Measurements from ENCODE around the gene SEMA4C. TPM values are rescaled to one million over a fixed set of nuclear protein-coding genes. Genes with fewer than 3 reads are reported as not detected.

The SEMA4C gene
- total RNA-seq, 2 experiments from 2014 or later = 0.06 to 0.19 TPM

DNA sequence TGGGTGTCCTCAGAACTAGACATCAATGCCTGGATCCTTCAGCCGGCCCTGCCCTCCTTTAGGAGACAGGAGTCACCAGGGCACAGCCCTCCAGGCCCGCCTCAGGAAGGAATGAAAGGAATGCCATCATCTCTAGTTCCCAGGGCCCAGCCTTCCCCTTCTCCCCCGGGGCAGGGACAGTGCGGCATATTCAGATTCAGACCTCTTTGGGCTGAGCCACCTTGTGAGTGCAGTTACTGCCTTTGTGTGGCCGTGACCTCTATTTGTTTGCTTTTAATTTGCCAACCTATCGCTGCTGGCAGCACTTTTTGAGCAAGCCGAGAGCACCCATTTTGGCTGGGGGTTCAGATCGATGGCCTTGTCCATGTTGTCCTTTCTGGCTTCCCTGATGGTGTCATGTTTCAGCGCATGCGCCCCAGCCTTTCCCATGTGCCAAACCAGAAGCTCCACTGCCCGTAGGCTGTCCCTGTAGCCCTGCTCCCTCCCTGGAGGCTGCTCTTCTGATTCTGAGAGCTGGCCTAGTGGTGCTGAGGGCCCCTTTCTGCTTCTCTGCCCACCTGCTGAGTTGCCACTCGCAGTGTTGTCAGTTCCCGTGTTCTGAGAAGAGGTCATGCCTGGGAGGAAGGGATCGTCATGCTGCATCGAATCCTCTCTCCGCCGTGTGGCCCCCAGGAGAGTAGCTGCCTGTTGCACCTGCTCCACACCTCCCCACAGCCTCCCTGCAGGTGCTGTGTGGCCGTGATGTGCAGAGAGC, 36.9 kb downstream of the SEMA4C start:
- H4K20me1 ChIP-seq (ENCODE audit: insufficient read depth, low read length) = no peaks in the 10 kb centered on the region
- no peak for TF ChIP-seq EZH2phosphoT487 (IDR thresholded peaks at IDR 0.05; ENCODE audit: borderline replicate concordance, low read depth, low read length)
- TF ChIP-seq, protein P1, sequence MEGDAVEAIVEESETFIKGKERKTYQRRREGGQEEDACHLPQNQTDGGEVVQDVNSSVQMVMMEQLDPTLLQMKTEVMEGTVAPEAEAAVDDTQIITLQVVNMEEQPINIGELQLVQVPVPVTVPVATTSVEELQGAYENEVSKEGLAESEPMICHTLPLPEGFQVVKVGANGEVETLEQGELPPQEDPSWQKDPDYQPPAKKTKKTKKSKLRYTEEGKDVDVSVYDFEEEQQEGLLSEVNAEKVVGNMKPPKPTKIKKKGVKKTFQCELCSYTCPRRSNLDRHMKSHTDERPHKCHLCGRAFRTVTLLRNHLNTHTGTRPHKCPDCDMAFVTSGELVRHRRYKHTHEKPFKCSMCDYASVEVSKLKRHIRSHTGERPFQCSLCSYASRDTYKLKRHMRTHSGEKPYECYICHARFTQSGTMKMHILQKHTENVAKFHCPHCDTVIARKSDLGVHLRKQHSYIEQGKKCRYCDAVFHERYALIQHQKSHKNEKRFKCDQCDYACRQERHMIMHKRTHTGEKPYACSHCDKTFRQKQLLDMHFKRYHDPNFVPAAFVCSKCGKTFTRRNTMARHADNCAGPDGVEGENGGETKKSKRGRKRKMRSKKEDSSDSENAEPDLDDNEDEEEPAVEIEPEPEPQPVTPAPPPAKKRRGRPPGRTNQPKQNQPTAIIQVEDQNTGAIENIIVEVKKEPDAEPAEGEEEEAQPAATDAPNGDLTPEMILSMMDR (conservative IDR thresholded peaks at IDR 0.05; ENCODE audit: low read length) = no peak
- H3K4me2 ChIP-seq (ENCODE audit: low read length) = no peak overlapping the region; the same call in 1 of the 2 replicates
- no TSS peak for BruUV-seq (replicated peaks)
- no peaks in the 10 kb centered on the region for H3K79me2 ChIP-seq (ENCODE audit: insufficient read depth, low read depth, low read length)
- H3K36me3 ChIP-seq (ENCODE audit: insufficient read depth, low read length) = peaks cover 84% of the 10 kb centered on the region
- H2AFZ ChIP-seq (ENCODE audit: low read length) = no peak overlapping the region
- H3K4me3 ChIP-seq (ENCODE audit: low read depth, low read length, poor library complexity, severe bottlenecking) = no peak overlapping the region
- ChIA-PET CTCF (ENCODE audit: unreplicated experiment) (no interaction called here), POLR2A (no interaction called here)
- peak overlapping the region; percentile 25 for H3K27ac ChIP-seq (ENCODE audit: low read depth, low read length, poor library complexity, severe bottlenecking)
- intact Hi-C loops (cut with micrococcal nuclease; ENCODE audit: unreplicated experiment) = no loop called here
- peaks cover 11% of the 10 kb centered on the region for H3K4me1 ChIP-seq (ENCODE audit: insufficient read depth, low read length, poor library complexity, severe bottlenecking)
- DNase-seq (ENCODE audit: low spot score) = peak; percentile 61
- no peaks in the 10 kb centered on the region for H3K9me2 ChIP-seq (ENCODE audit: insufficient read depth, low read length)
- H3K9me3 ChIP-seq (ENCODE audit: low read length) = no peaks in the 10 kb centered on the region

DNA sequence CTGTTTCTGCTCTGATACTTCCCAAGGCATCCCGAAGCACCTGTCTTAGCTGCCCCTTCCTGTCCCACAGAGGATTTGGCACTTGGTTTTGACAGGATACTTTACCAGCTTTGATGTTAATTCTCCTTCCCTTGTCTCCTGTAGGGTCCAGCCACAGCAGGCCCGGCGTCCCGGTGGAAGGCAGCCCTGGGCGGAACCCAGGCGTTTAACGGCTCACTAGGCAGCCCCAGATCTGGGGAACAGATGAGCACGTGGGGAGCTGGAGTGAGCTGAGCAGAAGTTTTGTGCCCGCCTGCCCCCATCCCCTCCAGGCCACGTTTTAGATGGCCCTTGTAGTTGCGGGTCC, 37.5 kb downstream of the SEMA4C start:
- Histone ChIP-seq H3K27ac (ENCODE audit: low read depth, low read length, poor library complexity, severe bottlenecking) (no peak overlapping the region), H3K4me2 (ENCODE audit: low read length) (no peak overlapping the region), H3K4me1 (ENCODE audit: insufficient read depth, low read length, poor library complexity, severe bottlenecking) (peaks cover 11% of the 10 kb centered on the region), H3K9me2 (ENCODE audit: insufficient read depth, low read length) (no peaks in the 10 kb centered on the region), H3K9me3 (ENCODE audit: low read length) (no peaks in the 10 kb centered on the region), H4K20me1 (ENCODE audit: insufficient read depth, low read length) (no peaks in the 10 kb centered on the region), H3K79me2 (ENCODE audit: insufficient read depth, low read depth, low read length) (no peaks in the 10 kb centered on the region), H3K4me3 (ENCODE audit: low read depth, low read length, poor library complexity, severe bottlenecking) (no peak overlapping the region), H2AFZ (ENCODE audit: low read length) (no peak overlapping the region), H3K36me3 (ENCODE audit: insufficient read depth, low read length) (peaks cover 87% of the 10 kb centered on the region)
- BruUV-seq (replicated peaks) = no TSS peak
- intact Hi-C loops (cut with micrococcal nuclease; ENCODE audit: unreplicated experiment) = no loop called here
- no peak for DNase-seq (ENCODE audit: low spot score)
- TF ChIP-seq, protein P1 (conservative IDR thresholded peaks at IDR 0.05; ENCODE audit: low read length) = no peak
- no peak for TF ChIP-seq EZH2phosphoT487 (IDR thresholded peaks at IDR 0.05; ENCODE audit: borderline replicate concordance, low read depth, low read length)
- ChIA-PET CTCF (ENCODE audit: unreplicated experiment) (no interaction called here), POLR2A (no interaction called here)

DNA sequence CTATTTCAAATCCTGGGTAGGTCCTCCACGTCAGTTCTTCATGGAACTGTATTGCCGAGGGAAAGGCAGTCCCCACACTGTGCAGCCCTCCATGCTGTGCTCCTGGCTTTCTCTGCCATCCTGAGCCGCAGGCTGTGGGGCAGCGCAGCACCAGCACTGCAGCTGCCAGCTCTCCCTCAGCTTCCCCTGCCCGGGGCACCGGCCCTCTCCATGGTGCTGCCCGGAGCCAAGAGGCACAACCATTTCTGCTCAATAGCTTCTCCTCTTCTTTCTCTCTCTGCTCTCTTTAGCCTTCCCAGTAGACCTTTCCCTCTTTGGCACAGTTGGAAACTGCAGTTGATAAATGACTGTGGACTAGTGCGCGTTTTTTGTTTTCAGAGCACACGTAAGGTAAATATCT, 38.2 kb downstream of the SEMA4C start:
- TF ChIP-seq EZH2phosphoT487 (IDR thresholded peaks at IDR 0.05; ENCODE audit: borderline replicate concordance, low read depth, low read length) = no peak
- TF ChIP-seq, protein P1 (conservative IDR thresholded peaks at IDR 0.05; ENCODE audit: low read length) = no peak
- H3K9me2 ChIP-seq (ENCODE audit: insufficient read depth, low read length) = no peaks in the 10 kb centered on the region
- intact Hi-C loops (cut with micrococcal nuclease; ENCODE audit: unreplicated experiment) = no loop called here
- H2AFZ ChIP-seq (ENCODE audit: low read length) = no peak overlapping the region
- H3K9me3 ChIP-seq (ENCODE audit: low read length) = no peaks in the 10 kb centered on the region
- no peaks in the 10 kb centered on the region for H4K20me1 ChIP-seq (ENCODE audit: insufficient read depth, low read length)
- no peak for DNase-seq (ENCODE audit: low spot score)
- ChIA-PET CTCF (ENCODE audit: unreplicated experiment) (no interaction called here), POLR2A (no interaction called here)
- no peak overlapping the region for H3K27ac ChIP-seq (ENCODE audit: low read depth, low read length, poor library complexity, severe bottlenecking)
- no peak overlapping the region for H3K4me3 ChIP-seq (ENCODE audit: low read depth, low read length, poor library complexity, severe bottlenecking)
- H3K4me1 ChIP-seq (ENCODE audit: insufficient read depth, low read length, poor library complexity, severe bottlenecking) = peaks cover 11% of the 10 kb centered on the region
- peaks cover 86% of the 10 kb centered on the region for H3K36me3 ChIP-seq (ENCODE audit: insufficient read depth, low read length)
- BruUV-seq (replicated peaks) = no TSS peak
- no peak overlapping the region for H3K4me2 ChIP-seq (ENCODE audit: low read length)
- H3K79me2 ChIP-seq (ENCODE audit: insufficient read depth, low read depth, low read length) = no peaks in the 10 kb centered on the region
